Activated CD4-positive, alpha-beta T cell treated with anti-CD3 and anti-CD28 coated beads for 36 hours (primary cell): ENCODE measurements around the gene IRF3. TPM values are rescaled to one million over a fixed set of nuclear protein-coding genes. Genes with fewer than 3 reads are reported as not detected.
"Not testable (repeated sequence)": the region's sequence is repeated elsewhere in the genome, so short reads cannot be mapped to it uniquely, and the experiment has no call there.

Experiments used
- ATAC-seq: fragments of 200-7000 bp; cut with Tn5 transposase; one replicate; pipeline ENCODE4 v1.10.0; 2021; ENCODE audit warnings: mild to moderate bottlenecking, moderate library complexity
- CTCF ChIA-PET: fragments of 350-600 bp; sonication (Branson Sonifier 250); formaldehyde crosslinking; loops from one replicate; lab custom pipeline; 2021; ENCODE audit warnings: antibody characterized with exemption; lab: Charles Lee
- POLR2A ChIA-PET: fragments of 350-600 bp; sonication (Branson Sonifier 250); formaldehyde crosslinking; loops from one replicate; lab custom pipeline; 2021; ENCODE audit warnings: antibody characterized with exemption, inconsistent platforms; lab: Charles Lee
- DNase-seq: peaks from one replicate; pipeline ENCODE4 v3.0.0-alpha.2; 2020
- H3K27ac Mint-ChIP-seq: one replicate; pipeline ENCODE4 v1.8.0; 2021; ENCODE audit warnings: mixed read lengths
- H3K27me3 Mint-ChIP-seq: one replicate; pipeline ENCODE4 v1.8.0; 2021; ENCODE audit warnings: mixed read lengths
- H3K36me3 Mint-ChIP-seq: one replicate; pipeline ENCODE4 v1.8.0; 2021; ENCODE audit warnings: low read depth, mixed read lengths
- H3K4me1 Mint-ChIP-seq: one replicate; pipeline ENCODE4 v1.8.0; 2021; ENCODE audit warnings: mixed read lengths
- H3K4me3 Mint-ChIP-seq: one replicate; pipeline ENCODE4 v1.8.0; 2021; ENCODE audit warnings: mild to moderate bottlenecking, moderate library complexity, mixed read lengths
- H3K9me3 Mint-ChIP-seq: one replicate; pipeline ENCODE4 v1.8.0; 2021; ENCODE audit warnings: low read depth, mixed read lengths
- intact Hi-C, 2 experiments: fragments of 100-400 bp; cut with DNase I in 1 of 2; cut with micrococcal nuclease in 1 of 2; formaldehyde crosslinking; loops; one replicate each; pipeline versions ENCODE4 v1.14.2 to v1.15.1; 2022 to 2024; cut with DNase I, micrococcal nuclease
- total RNA-seq, 2 experiments: library from RNA; stranded (reverse); gene quantifications; one replicate each; pipeline ENCODE4 v1.2.3, GENCODE V29; 2021

The IRF3 gene
- total RNA-seq, 2 experiments from 2014 or later, result 123 to 125 TPM

DNA sequence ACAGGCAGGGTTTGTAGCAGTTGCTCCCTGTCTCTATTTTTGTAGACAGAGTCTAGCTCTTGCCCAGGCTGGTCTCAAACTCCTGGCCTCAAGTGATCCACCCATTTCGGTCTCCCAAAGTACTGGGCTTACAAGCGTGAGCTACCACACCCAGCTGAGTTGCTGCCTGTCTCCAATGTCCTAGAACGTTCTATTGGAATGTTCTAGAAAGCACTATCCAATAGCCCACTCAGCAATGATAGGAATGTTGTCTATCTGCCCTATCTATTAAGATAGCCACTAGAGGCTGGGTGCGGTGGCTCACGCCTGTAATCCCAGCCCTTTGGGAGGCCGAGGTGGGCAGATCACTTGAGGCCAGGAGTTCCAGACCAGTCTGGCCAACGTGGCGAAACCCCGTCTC is 32.4 kb downstream of the IRF3 start:
- H3K36me3 Mint-ChIP-seq, DNase-seq, H3K27me3 Mint-ChIP-seq, intact Hi-C loops, H3K9me3 Mint-ChIP-seq, ATAC-seq, H3K4me3 Mint-ChIP-seq, POLR2A ChIA-PET, H3K27ac Mint-ChIP-seq, H3K4me1 Mint-ChIP-seq: not testable (repeated sequence)
- CTCF ChIA-PET, result interaction anchor here (0.8 kb wide), 2 partner anchors 318 to 434 kb away, joined by 3 read pairs; no protein-coding TSS in a partner anchor

- peaks cover 3% of the 10 kb centered on the region for H3K36me3 Mint-ChIP-seq
- H3K4me1 Mint-ChIP-seq, result no peaks in the 10 kb centered on the region
- intact Hi-C loops, result no loop called here
- no peaks in the 10 kb centered on the region for H3K9me3 Mint-ChIP-seq
- ATAC-seq, result no peak
- CTCF ChIA-PET, result no interaction called here
- POLR2A ChIA-PET, result interaction anchor here (1.6 kb wide), 1 partner anchor 8 kb away, joined by 4 read pairs; no protein-coding TSS in a partner anchor
- no peak overlapping the region for H3K27ac Mint-ChIP-seq
- H3K4me3 Mint-ChIP-seq, result no peak overlapping the region
- no peaks in the 10 kb centered on the region for H3K27me3 Mint-ChIP-seq
- no peak for DNase-seq
Observed at GRCh38 chr19:49632576-49632975, 33.1 kb downstream of the IRF3 start.

- no peak for ATAC-seq
- no peak overlapping the region for H3K4me3 Mint-ChIP-seq
Observed at GRCh38 chr19:49631610-49632192, 34.0 kb downstream of the IRF3 start.

GRCh38 chr19:49631014-49631588 is 34.6 kb downstream of the IRF3 start:
- POLR2A ChIA-PET, result interaction anchor here (1.6 kb wide), 1 partner anchor 9 kb away, joined by 4 read pairs; no protein-coding TSS in a partner anchor
- CTCF ChIA-PET, result interaction anchor here (0.6 to 1.4 kb wide), 2 partner anchors 42 to 73 kb away, joined by 3 read pairs; no protein-coding TSS in a partner anchor
- DNase-seq (no peak), ATAC-seq (no peak)
- H3K4me1 Mint-ChIP-seq, result no peaks in the 10 kb centered on the region
- H3K36me3 Mint-ChIP-seq, result peaks cover 3% of the 10 kb centered on the region
- no peaks in the 10 kb centered on the region for H3K9me3 Mint-ChIP-seq
- H3K27me3 Mint-ChIP-seq, result no peaks in the 10 kb centered on the region
- H3K27ac Mint-ChIP-seq, result no peak overlapping the region
- no peak overlapping the region for H3K4me3 Mint-ChIP-seq
- intact Hi-C loops, result no loop called here

More at GRCh38 chr19:49631610-49632192, 34.0 kb downstream of the IRF3 start:
- intact Hi-C loops, result no loop called here
- Mint-ChIP-seq H3K36me3 (peaks cover 3% of the 10 kb centered on the region), H3K27me3 (no peaks in the 10 kb centered on the region), H3K27ac (no peak overlapping the region), H3K4me1 (no peaks in the 10 kb centered on the region), H3K9me3 (no peaks in the 10 kb centered on the region)
- POLR2A ChIA-PET, result interaction anchor here (1.6 kb wide), 1 partner anchor 9 kb away, joined by 4 read pairs; no protein-coding TSS in a partner anchor
- CTCF ChIA-PET, result interaction anchor here (1.4 kb wide), 1 partner anchor 41 kb away, joined by 3 read pairs; no protein-coding TSS in a partner anchor
- DNase-seq, result no peak

DNA sequence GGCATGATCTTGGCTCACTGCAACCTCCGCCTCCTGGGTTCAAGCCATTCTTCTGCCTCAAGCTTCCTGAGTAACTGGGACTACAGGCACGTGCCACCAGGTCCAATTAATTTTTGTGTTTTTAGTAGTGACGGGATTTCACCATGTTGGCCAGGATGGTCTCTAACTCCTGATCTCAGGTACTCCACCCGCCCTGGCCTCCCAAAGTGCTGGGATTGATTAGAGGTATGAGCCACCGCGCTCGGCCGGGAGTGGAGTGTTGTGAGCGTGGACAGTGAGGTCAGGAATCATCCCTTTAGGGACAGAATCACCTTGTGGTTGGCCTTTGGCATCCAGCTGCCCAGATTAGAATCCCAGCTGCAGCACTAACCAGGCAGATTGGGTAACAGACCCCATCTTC is 36.0 kb downstream of the IRF3 start:
- no peaks in the 10 kb centered on the region for H3K27me3 Mint-ChIP-seq
- H3K4me3 Mint-ChIP-seq, result no peak overlapping the region
- intact Hi-C loops, result no loop called here
- no peak for DNase-seq
- peaks cover 3% of the 10 kb centered on the region for H3K36me3 Mint-ChIP-seq
- ChIA-PET POLR2A (no interaction called here), CTCF (interaction anchor here (0.8 kb wide), 1 partner anchor 12 kb away, joined by 3 read pairs; no protein-coding TSS in a partner anchor)
- no peak overlapping the region for H3K27ac Mint-ChIP-seq
- ATAC-seq, result no peak
- no peaks in the 10 kb centered on the region for H3K9me3 Mint-ChIP-seq
- H3K4me1 Mint-ChIP-seq, result no peaks in the 10 kb centered on the region

DNA sequence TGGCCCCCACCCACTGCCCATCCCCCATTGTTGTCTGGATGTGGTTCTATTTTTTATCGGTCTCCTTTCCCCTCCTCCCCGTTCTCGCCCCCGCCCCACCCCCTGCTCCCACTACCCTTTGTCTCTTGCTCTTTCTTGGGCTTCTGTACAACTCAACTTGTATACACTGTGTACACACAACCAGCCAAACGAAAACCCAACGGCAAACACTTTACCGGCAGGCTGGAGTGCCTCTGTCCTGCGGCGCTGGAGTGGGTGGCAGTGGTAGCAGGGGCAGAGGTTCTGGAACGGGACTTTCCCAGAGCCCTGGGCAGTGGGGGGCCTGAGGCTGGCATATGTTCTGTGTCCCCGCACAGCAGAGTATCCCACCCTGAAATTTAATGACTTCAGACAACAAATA is 39.4 kb downstream of the IRF3 start:
- Mint-ChIP-seq H3K9me3 (no peaks in the 10 kb centered on the region), H3K36me3 (peaks cover 14% of the 10 kb centered on the region), H3K27ac (no peak overlapping the region), H3K27me3 (no peaks in the 10 kb centered on the region), H3K4me3 (no peak overlapping the region), H3K4me1 (no peaks in the 10 kb centered on the region)
- DNase-seq (no peak), ATAC-seq (no peak)
- POLR2A ChIA-PET, result no interaction called here
- intact Hi-C loops, result no loop called here
- CTCF ChIA-PET, result no interaction called here

- H3K27ac Mint-ChIP-seq, result no peak overlapping the region
- intact Hi-C loops, result no loop called here
- H3K4me3 Mint-ChIP-seq, result no peak overlapping the region
- DNase-seq (no peak), ATAC-seq (no peak)
- no peaks in the 10 kb centered on the region for H3K9me3 Mint-ChIP-seq
- H3K4me1 Mint-ChIP-seq, result no peaks in the 10 kb centered on the region
- H3K27me3 Mint-ChIP-seq, result no peaks in the 10 kb centered on the region
- peaks cover 14% of the 10 kb centered on the region for H3K36me3 Mint-ChIP-seq
- ChIA-PET POLR2A (no interaction called here), CTCF (no interaction called here)
Observed at GRCh38 chr19:49624967-49625910, 40.4 kb downstream of the IRF3 start.

GRCh38 chr19:49617860-49618259 is 47.8 kb downstream of the IRF3 start:
- H3K4me3 Mint-ChIP-seq, H3K27me3 Mint-ChIP-seq, H3K9me3 Mint-ChIP-seq, H3K27ac Mint-ChIP-seq, intact Hi-C loops, DNase-seq, ATAC-seq: not testable (repeated sequence)
- ChIA-PET POLR2A (interaction anchor here (0.7 kb wide), 1 partner anchor 28 kb away, joined by 3 read pairs; no protein-coding TSS in a partner anchor), CTCF (interaction anchor here (1.1 kb wide), 1 partner anchor 75 kb away, joined by 6 read pairs; no protein-coding TSS in a partner anchor)
- Mint-ChIP-seq H3K4me1 (peaks cover 14% of the 10 kb centered on the region), H3K36me3 (peaks cover 53% of the 10 kb centered on the region)

DNA sequence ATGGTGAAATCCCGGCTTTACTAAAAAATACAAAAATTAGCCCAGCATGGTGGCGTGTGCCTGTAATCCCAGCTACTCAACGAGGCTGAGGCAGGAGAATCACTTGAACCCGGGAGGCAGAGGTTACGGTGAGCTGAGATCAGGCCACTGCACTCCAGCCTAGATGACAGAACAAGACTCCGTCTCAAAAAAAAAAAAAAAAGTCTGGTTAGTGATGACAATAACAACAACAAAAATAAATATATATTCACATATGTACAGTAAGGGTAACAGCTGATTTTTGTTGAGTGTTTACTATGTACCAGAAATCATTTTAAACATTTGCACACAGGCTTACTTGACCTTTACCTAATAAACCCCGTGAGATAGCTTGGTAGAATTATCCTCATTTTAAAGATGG is 48.7 kb downstream of the IRF3 start:
- Mint-ChIP-seq H3K27ac (no peak overlapping the region), H3K4me1 (peaks cover 17% of the 10 kb centered on the region), H3K4me3 (no peak overlapping the region), H3K27me3 (no peaks in the 10 kb centered on the region), H3K9me3 (no peaks in the 10 kb centered on the region), H3K36me3 (peaks cover 55% of the 10 kb centered on the region)
- intact Hi-C loops, result no loop called here
- no peak for DNase-seq
- ChIA-PET POLR2A (no interaction called here), CTCF (interaction anchor here (0.6 to 1.3 kb wide), 3 partner anchors 13 to 76 kb away, joined by 3 to 6 read pairs (median 5); no protein-coding TSS in a partner anchor)
- no peak for ATAC-seq

DNA sequence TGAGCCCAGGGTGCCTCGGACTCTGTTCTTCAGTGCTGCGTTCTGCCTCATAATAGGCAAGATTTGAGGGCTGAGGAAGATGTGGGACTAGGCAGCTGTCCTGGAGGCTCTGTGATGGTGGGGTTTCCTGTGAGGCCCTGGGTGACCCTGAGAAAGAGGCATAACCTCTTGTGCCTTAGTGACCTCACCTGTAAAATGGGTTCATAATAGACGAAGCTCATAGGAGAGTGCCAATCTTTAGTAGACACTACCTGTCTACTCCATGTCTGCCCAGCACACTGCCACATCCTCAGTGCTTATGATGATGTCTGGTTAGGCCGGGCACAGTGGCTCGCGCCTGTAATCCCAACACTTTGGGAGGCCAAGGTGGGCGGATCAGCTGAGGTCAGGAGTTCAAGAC is 49.1 kb downstream of the IRF3 start:
- no peak overlapping the region for H3K4me3 Mint-ChIP-seq
- intact Hi-C loops, result no loop called here
- POLR2A ChIA-PET, result no interaction called here
- no peak overlapping the region for H3K27ac Mint-ChIP-seq
- H3K4me1 Mint-ChIP-seq, result peaks cover 17% of the 10 kb centered on the region
- H3K9me3 Mint-ChIP-seq, result no peaks in the 10 kb centered on the region
- peaks cover 53% of the 10 kb centered on the region for H3K36me3 Mint-ChIP-seq
- DNase-seq (no peak), ATAC-seq (no peak)
- no peaks in the 10 kb centered on the region for H3K27me3 Mint-ChIP-seq
- CTCF ChIA-PET, result interaction anchor here (0.6 to 1.3 kb wide), 3 partner anchors 48 to 77 kb away, joined by 3 to 6 read pairs (median 5); no protein-coding TSS in a partner anchor

DNA sequence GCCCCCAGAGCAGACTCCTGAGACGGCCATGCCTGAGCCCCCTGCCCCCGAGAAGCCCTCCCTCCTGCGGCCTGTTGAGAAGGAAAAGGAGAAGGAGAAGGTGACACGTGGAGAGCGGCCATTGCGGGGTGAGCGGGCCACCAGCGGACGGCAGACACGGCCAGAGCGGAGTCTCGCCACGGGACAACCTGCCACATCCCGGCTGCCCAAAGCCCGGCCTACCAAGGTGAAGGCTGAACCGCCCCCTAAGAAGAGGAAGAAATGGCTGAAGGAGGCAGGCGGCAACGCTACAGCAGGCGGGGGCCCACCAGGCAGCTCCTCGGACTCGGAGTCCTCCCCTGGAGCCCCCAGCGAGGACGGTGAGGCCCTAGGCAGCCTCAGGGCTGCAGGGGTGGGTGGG is 49.8 kb downstream of the IRF3 start:
- no peak overlapping the region for H3K27ac Mint-ChIP-seq
- ChIA-PET POLR2A (no interaction called here), CTCF (interaction anchor here (0.6 to 1.3 kb wide), 2 partner anchors 47 to 60 kb away, joined by 3 to 5 read pairs; no protein-coding TSS in a partner anchor)
- no peak for ATAC-seq
- no peaks in the 10 kb centered on the region for H3K27me3 Mint-ChIP-seq
- peaks cover 17% of the 10 kb centered on the region for H3K4me1 Mint-ChIP-seq
- H3K9me3 Mint-ChIP-seq, result no peaks in the 10 kb centered on the region
- intact Hi-C loops, result no loop called here
- no peak for DNase-seq
- H3K4me3 Mint-ChIP-seq, result no peak overlapping the region
- H3K36me3 Mint-ChIP-seq, result peaks cover 51% of the 10 kb centered on the region
